SU-DHL-6 (cell line): ENCODE results near the gene KLF16.
"Not testable (repeated sequence)": the region's sequence is repeated elsewhere in the genome, so short reads cannot be mapped to it uniquely, and the experiment has no call there.

Experiments used
- CTCF ChIP-seq: fragments of 200-600 bp; sonication (generic); IDR thresholded peaks from one replicate; pipeline ENCODE4 v1.5.1; 2017; ENCODE audit warnings: antibody characterized with exemption, mild to moderate bottlenecking, low read length, moderate library complexity; ENCODE audit not compliant: insufficient read depth, poor library complexity, severe bottlenecking
- EZH2phosphoT487 ChIP-seq: fragments of 200-600 bp; sonication (generic), shearing (Covaris generic); conservative IDR thresholded peaks from 2 replicates; pipeline ENCODE4 v1.6.1; 2018; ENCODE audit warnings: mild to moderate bottlenecking, antibody characterized with exemption, low read length, moderate library complexity, mixed read lengths

DNA sequence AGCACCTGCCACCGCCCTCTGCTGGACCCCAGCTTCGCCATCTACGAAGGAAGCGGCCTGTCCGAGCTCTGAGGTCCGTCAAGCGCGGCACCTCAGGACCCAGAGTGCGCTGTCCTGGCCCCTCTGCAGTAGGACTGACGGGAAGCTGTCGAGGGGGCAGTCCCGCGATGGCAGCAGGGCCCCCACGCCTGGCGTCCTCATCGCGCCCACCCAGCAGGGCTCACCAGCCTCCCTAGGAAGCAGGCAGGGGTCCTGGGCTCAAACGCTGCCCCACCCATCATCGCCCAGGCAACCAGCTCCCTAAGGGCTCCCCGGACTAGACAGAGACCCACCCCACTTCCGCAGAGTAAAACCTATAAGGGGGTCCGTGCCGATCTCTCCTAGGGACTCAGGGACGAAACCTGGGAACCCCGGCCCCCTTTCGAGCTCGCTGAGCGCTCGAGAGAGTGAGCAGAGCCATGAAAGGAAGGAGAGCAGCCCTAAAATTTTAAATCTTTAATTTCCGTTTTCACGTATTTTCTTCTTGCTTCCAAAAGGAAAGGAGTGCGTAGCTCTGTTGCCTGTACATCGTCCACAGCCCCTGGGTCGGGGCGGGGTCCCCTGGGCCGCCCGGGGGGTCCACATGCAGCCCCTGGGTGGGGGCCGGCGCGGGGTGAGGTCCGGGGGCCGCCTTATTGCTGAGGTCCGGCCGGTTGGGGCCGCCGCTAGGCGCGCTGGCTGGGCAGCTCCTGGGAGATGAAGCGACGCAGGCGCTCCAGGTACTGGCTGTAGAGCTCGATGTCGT lies 13.3 kb upstream of the KLF16 start:
- TF ChIP-seq CTCF, EZH2phosphoT487: not testable (repeated sequence)
